ENCODE data around the gene PRKCD. TPM values are rescaled to one million over a fixed set of nuclear protein-coding genes. Genes with fewer than 3 reads are reported as not detected.

PRKCD gene
- total and polyA plus RNA-seq, 2 of the 4 experiments (the other 2 are of a cell fraction): 4.3 to 19.0 TPM

DNA sequence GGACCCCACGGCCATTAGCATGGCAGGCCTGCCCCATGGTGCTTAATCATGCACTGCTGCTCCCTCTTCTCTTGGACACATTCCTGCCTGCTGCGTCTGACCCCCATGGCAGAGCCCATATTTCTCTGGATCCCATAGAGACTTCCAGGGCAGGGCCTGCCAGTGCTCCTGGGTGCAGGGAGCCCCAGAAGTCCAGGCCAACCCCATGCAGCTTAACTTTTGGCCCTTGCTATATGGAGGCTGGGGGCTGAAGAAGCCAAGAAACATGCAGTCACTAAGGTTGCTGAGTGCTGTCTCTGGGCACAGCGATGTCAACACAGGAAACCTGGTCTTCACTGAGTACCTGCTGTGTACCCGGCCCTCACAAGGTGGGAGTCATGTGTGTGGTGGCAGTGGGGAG is 11.3 kb upstream of the PRKCD start:
- Histone ChIP-seq H2BK5ac (ENCODE audit: low read depth, low read length, poor library complexity, severe bottlenecking) (no peak overlapping the region), H3K9me1 (ENCODE audit: insufficient read depth, low read length) (no peaks in the 10 kb centered on the region), H3K14ac (replicated peaks; ENCODE audit: low read depth, low read length) (no peak overlapping the region), H3K4ac (ENCODE audit: low read depth, low read length) (no peak overlapping the region), H2AK9ac (replicated peaks; ENCODE audit: low read depth, low read length, poor library complexity) (no peak overlapping the region), H3K27ac (ENCODE audit: insufficient read depth, low read length) (no peak overlapping the region), H3K27me3 (ENCODE audit: control insufficient read depth, insufficient read depth, low read length) (peaks cover 8% of the 10 kb centered on the region), H2BK120ac (ENCODE audit: low read depth, low read length) (no peak overlapping the region), H3K56ac (ENCODE audit: extremely low read depth, insufficient read depth, low read length) (no peak overlapping the region), H3K4me3 (ENCODE audit: insufficient read depth, low read depth, low read length) (no peak overlapping the region), H3K4me1 (ENCODE audit: control insufficient read depth, insufficient read depth, low read length) (peaks cover 5% of the 10 kb centered on the region), H2AFZ (replicated peaks; ENCODE audit: low read length, poor library complexity) (no peak overlapping the region), H3K9me3 (ENCODE audit: control insufficient read depth, insufficient read depth, low read length) (no peaks in the 10 kb centered on the region), H4K8ac (ENCODE audit: low read depth in 2 of 2, low read length in 2 of 2) (no peak overlapping the region), H4K20me1 (ENCODE audit: insufficient read depth, low read length) (no peaks in the 10 kb centered on the region), H4K91ac (ENCODE audit: insufficient read depth, low read depth, low read length) (no peak overlapping the region), H2BK15ac (ENCODE audit: low read depth, low read length) (no peak overlapping the region), H3K23ac (ENCODE audit: low read depth, low read length) (no peak overlapping the region), H3K36me3 (ENCODE audit: control insufficient read depth, insufficient read depth, low read length) (no peaks in the 10 kb centered on the region), H2BK20ac (ENCODE audit: low read depth, low read length) (no peak overlapping the region), H3K9ac (ENCODE audit: low read depth, low read length) (no peak overlapping the region), H3K79me1 (ENCODE audit: low read depth in 1 of 2, low read length in 2 of 2) (no peaks in the 10 kb centered on the region), H4K5ac (ENCODE audit: low read depth, low read length) (no peak overlapping the region), H3K18ac (ENCODE audit: low read depth, low read length) (no peak overlapping the region), H2AK5ac (ENCODE audit: low read depth, low read length) (no peak overlapping the region), H3K4me2 (ENCODE audit: low read depth, low read length) (no peak overlapping the region)
- TF ChIP-seq BHLHE40 (IDR thresholded peaks at IDR 0.05; ENCODE audit: low read depth, low read length) (no peak), CHD1 (IDR thresholded peaks at IDR 0.05; ENCODE audit: low read depth, low read length) (no peak), RCOR1 (IDR thresholded peaks at IDR 0.05; ENCODE audit: insufficient replicate concordance, low read length) (no peak), FOS (IDR thresholded peaks at IDR 0.05; ENCODE audit: low read depth, low read length) (no peak), POLR2A (IDR thresholded peaks at IDR 0.05; ENCODE audit: low read depth, low read length) (no peak), MAZ (IDR thresholded peaks at IDR 0.05; ENCODE audit: borderline replicate concordance, low read depth, low read length) (no peak), SMC3 (IDR thresholded peaks at IDR 0.05; ENCODE audit: low read depth, low read length) (no peak), CEBPB (IDR thresholded peaks at IDR 0.05; ENCODE audit: low read depth, low read length) (no peak), NFE2L2 (IDR thresholded peaks at IDR 0.05; ENCODE audit: low read depth, low read length) (no peak), USF2 (IDR thresholded peaks at IDR 0.05; ENCODE audit: low read depth, low read length) (no peak), MAFK (IDR thresholded peaks at IDR 0.05; ENCODE audit: low read depth, low read length) (no peak), RAD21 (IDR thresholded peaks at IDR 0.05; ENCODE audit: low read length) (no peak), ELK1 (IDR thresholded peaks at IDR 0.05; ENCODE audit: borderline replicate concordance, low read depth, low read length) (no peak), MXI1 (IDR thresholded peaks at IDR 0.05; ENCODE audit: borderline replicate concordance, low read depth, low read length) (no peak), RFX5 (IDR thresholded peaks at IDR 0.05; ENCODE audit: low read depth, low read length) (no peak)
- TF ChIP-seq, protein P1, sequence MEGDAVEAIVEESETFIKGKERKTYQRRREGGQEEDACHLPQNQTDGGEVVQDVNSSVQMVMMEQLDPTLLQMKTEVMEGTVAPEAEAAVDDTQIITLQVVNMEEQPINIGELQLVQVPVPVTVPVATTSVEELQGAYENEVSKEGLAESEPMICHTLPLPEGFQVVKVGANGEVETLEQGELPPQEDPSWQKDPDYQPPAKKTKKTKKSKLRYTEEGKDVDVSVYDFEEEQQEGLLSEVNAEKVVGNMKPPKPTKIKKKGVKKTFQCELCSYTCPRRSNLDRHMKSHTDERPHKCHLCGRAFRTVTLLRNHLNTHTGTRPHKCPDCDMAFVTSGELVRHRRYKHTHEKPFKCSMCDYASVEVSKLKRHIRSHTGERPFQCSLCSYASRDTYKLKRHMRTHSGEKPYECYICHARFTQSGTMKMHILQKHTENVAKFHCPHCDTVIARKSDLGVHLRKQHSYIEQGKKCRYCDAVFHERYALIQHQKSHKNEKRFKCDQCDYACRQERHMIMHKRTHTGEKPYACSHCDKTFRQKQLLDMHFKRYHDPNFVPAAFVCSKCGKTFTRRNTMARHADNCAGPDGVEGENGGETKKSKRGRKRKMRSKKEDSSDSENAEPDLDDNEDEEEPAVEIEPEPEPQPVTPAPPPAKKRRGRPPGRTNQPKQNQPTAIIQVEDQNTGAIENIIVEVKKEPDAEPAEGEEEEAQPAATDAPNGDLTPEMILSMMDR (conservative IDR thresholded peaks at IDR 0.05; ENCODE audit: low read depth, low read length): no peak
- 93% methylated on average over 3 of the region's 4 CpGs; no CpG with 5 or more reads in 1 of the 2 experiments for WGBS, 2 experiments (ENCODE audit: extremely low coverage in 2 of 2, insufficient read length in 1 of 2)
- ATAC-seq (ENCODE audit: low read depth) (no peak), DNase-seq (no peak)
- ChIA-PET CTCF (no interaction called here), POLR2A (ENCODE audit: unreplicated experiment) (no interaction called here)
- dilution Hi-C loops (cut with HindIII; ENCODE audit: low sequenced_read_pairs, unreplicated experiment): no loop called here
- intact Hi-C loops (cut with micrococcal nuclease): no loop called here
- in situ Hi-C loops (cut with MboI; ENCODE audit: low sequenced_read_pairs): no loop called here
- BruUV-seq (replicated peaks): no TSS peak

Measured in IMR-90 (cell line).